ENCODE results near the gene PIGW.

GRCh38 chr17:36506249-36506826 lies 28.4 kb upstream of the PIGW start:
- TF ChIP-seq CTCF (conservative IDR thresholded peaks at IDR 0.05 in 1 of 2, IDR thresholded peaks at IDR 0.05 in 1 of 2; ENCODE audit: low read depth in 1 of 2, low read length in 2 of 2) (no peak), EZH2 (IDR thresholded peaks at IDR 0.05; ENCODE audit: low read length, missing control alignments) (no peak)
